Tibial artery (tissue), 4 donors: ENCODE data around the gene TTC24.

Experiments
- DNase-seq, 2 donors: peaks; one replicate each; pipeline ENCODE4 v3.0.0-alpha.2; 2019
- H3K27ac ChIP-seq, 2 donors: fragments of 200-600 bp; sonication (generic) in 1 of 2; 1 replicate in 1 of 2; 2 replicates in 1 of 2; pipeline ENCODE4 v1.5.1; 2018 to 2019; ENCODE audit warnings: mild to moderate bottlenecking in 1 of 2
- H3K27me3 ChIP-seq, 2 donors: fragments of 200-600 bp; sonication (generic) in 1 of 2; one replicate each; pipeline versions ENCODE4 v1.5.1 to v1.6.0; 2016 to 2019
- H3K36me3 ChIP-seq, 3 donors: fragments of 200-600 bp; sonication (generic) in 2 of 3; one replicate each; pipeline ENCODE4 v1.5.1; 2016 to 2019; ENCODE audit warnings: mild to moderate bottlenecking in 2 of 3
- H3K4me1 ChIP-seq, 4 donors: fragments of 200-600 bp; sonication (generic) in 2 of 4; 1 replicate in 3 of 4; 2 replicates in 1 of 4; pipeline ENCODE4 v1.5.1; 2016 to 2019
- H3K4me3 ChIP-seq, 2 donors: fragments of 200-600 bp; sonication (generic) in 1 of 2; 1 replicate in 1 of 2; 2 replicates in 1 of 2; pipeline ENCODE4 v1.5.1; 2018 to 2019; ENCODE audit warnings: mild to moderate bottlenecking in 2 of 2
- H3K9me3 ChIP-seq, 3 donors: fragments of 200-600 bp; sonication (generic) in 1 of 3; one replicate each; pipeline ENCODE4 v1.5.1; 2016 to 2019
- intact Hi-C: fragments of 100-400 bp; cut with DNase I; formaldehyde crosslinking; loops from one replicate; pipeline ENCODE4 v1.15.0; 2023; ENCODE audit warnings: low total_unique reads
- TF ChIP-seq, protein P1 (sequence below), 2 experiments: fragments of 200-600 bp in 1 of 2; fragments of 450-650 bp in 1 of 2; IDR thresholded peaks; one replicate each; pipeline ENCODE4 v1.5.1; 2017 to 2019; ENCODE audit warnings: antibody characterized with exemption in 2 of 2, mild to moderate bottlenecking in 1 of 2, moderate library complexity in 1 of 2

TTC24 gene

GRCh38 chr1:156598125-156598524, 18.6 kb downstream of the TTC24 start:
- Histone ChIP-seq H3K36me3 (peaks cover 11 to 60% (median 39%) of the 10 kb centered on the region in 3 donors), H3K4me1 (peaks cover 0 to 17% (median 16%) of the 10 kb centered on the region in 4 donors), H3K9me3 (no peaks in the 10 kb centered on the region), H3K27me3 (no peaks in the 10 kb centered on the region), H3K27ac (no peak overlapping the region), H3K4me3 (no peak overlapping the region)
- TF ChIP-seq, protein P1, sequence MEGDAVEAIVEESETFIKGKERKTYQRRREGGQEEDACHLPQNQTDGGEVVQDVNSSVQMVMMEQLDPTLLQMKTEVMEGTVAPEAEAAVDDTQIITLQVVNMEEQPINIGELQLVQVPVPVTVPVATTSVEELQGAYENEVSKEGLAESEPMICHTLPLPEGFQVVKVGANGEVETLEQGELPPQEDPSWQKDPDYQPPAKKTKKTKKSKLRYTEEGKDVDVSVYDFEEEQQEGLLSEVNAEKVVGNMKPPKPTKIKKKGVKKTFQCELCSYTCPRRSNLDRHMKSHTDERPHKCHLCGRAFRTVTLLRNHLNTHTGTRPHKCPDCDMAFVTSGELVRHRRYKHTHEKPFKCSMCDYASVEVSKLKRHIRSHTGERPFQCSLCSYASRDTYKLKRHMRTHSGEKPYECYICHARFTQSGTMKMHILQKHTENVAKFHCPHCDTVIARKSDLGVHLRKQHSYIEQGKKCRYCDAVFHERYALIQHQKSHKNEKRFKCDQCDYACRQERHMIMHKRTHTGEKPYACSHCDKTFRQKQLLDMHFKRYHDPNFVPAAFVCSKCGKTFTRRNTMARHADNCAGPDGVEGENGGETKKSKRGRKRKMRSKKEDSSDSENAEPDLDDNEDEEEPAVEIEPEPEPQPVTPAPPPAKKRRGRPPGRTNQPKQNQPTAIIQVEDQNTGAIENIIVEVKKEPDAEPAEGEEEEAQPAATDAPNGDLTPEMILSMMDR (IDR thresholded peaks at IDR 0.05): no peak
- no peak for DNase-seq
- intact Hi-C loops: no loop called here

DNA sequence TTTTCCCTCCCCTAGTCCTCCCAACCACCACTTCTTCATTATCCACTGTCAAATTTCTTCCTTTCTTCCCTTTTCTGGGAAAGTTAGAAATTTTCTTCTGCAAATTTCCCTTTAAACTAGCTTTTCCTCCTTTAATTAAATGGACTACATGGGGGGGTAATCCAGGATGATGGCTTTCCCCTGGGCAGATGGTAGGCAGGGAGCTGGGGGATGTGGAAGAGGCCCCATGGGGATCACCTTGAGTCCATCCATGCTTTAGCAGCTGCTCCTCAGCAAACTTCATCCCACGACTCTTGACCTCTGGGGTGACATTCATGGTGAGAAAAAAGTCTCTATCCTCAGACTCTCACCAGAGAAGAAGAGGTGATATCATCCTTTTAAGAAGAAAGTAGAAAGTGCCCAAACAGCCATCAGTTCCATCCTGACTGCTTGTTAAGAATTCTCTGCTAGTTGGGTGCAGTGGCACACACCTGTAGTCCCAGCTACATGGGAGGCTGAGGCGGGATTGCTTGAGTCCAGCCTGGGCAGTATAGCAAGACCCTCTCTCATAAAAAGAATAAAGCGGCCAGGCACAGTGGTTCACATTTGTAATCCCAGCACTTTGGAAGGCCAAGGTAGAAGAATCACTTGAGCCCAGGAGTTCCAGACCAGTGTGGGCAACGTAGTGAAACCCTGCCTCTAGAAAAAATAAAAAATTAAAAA, 19.4 kb downstream of the TTC24 start:
- no peak overlapping the region for H3K27ac ChIP-seq
- TF ChIP-seq, protein P1 (IDR thresholded peaks at IDR 0.05): no peak
- H3K9me3 ChIP-seq: no peaks in the 10 kb centered on the region
- H3K36me3 ChIP-seq: peaks cover 11 to 53% (median 34%) of the 10 kb centered on the region in 3 donors
- H3K4me1 ChIP-seq: peaks cover 0 to 15% (median 15%) of the 10 kb centered on the region in 4 donors
- peak in 1 of 2 donors; percentile 0 for DNase-seq
- H3K4me3 ChIP-seq: no peak overlapping the region
- no peaks in the 10 kb centered on the region for H3K27me3 ChIP-seq
- intact Hi-C loops: no loop called here

DNA sequence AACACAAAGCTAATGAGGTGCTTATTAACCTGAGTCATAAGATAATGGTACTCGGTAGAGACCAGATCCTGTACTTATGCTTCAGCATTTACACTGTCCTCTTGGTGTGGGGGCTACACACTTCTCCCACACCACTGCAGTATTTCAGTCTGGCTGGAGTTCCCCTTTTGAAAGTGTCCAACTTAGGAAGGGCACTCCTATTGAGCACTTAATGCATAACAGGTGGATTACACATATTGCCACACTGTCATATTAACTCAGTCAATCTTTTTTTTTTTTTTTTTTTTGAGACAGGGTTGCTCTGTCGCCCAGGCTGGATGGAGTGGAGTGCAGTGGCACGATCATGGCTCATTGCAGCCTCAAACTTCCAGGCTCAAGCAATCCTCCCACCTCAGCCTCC, 20.3 kb downstream of the TTC24 start:
- peaks cover 0 to 15% (median 15%) of the 10 kb centered on the region in 4 donors for H3K4me1 ChIP-seq
- intact Hi-C loops: no loop called here
- no peak for DNase-seq
- H3K27ac ChIP-seq: no peak overlapping the region
- TF ChIP-seq, protein P1 (IDR thresholded peaks at IDR 0.05): no peak
- no peaks in the 10 kb centered on the region for H3K27me3 ChIP-seq
- H3K9me3 ChIP-seq: no peaks in the 10 kb centered on the region
- peaks cover 11 to 43% (median 34%) of the 10 kb centered on the region in 3 donors for H3K36me3 ChIP-seq
- no peak overlapping the region for H3K4me3 ChIP-seq

GRCh38 chr1:156600733-156601121, 21.2 kb downstream of the TTC24 start:
- TF ChIP-seq, protein P1 (IDR thresholded peaks at IDR 0.05): no peak
- H3K36me3 ChIP-seq: peaks cover 11 to 34% (median 28%) of the 10 kb centered on the region in 3 donors
- H3K27ac ChIP-seq: peak overlapping the region; percentile 68 to 85
- H3K27me3 ChIP-seq: no peaks in the 10 kb centered on the region
- H3K4me3 ChIP-seq: peak overlapping the region; percentile 60 to 69
- DNase-seq: no peak
- H3K9me3 ChIP-seq: no peaks in the 10 kb centered on the region
- H3K4me1 ChIP-seq: peaks cover 0 to 15% (median 15%) of the 10 kb centered on the region in 4 donors
- intact Hi-C loops: no loop called here

- peak; percentile 87 to 93 for DNase-seq
- intact Hi-C loops: no loop called here
- peaks cover 0 to 15% (median 15%) of the 10 kb centered on the region in 4 donors for H3K4me1 ChIP-seq
- peaks cover 7 to 29% (median 24%) of the 10 kb centered on the region in 3 donors for H3K36me3 ChIP-seq
- TF ChIP-seq, protein P1 (IDR thresholded peaks at IDR 0.05): no peak
- no peaks in the 10 kb centered on the region for H3K9me3 ChIP-seq
- no peaks in the 10 kb centered on the region for H3K27me3 ChIP-seq
- H3K4me3 ChIP-seq: peak within 1 kb of the TSS; percentile 60 to 69
- H3K27ac ChIP-seq: peak within 1 kb of the TSS; percentile 68 to 85
These were observed 21.8 kb downstream of the TTC24 start, which contains the start of gene GPATCH4 for GRCh38 chr1:156601122-156601830. Gene GPATCH4 (minus strand): TSS chr1:156601479.
